MCF 10A (cell line): ENCODE results near the gene F11R. TPM values are rescaled to one million over a fixed set of nuclear protein-coding genes. Genes with fewer than 3 reads are reported as not detected.

Experiments used
- BruUV-seq: library from RNA; stranded (reverse); fragments of 400-500 nt; replicated peaks from 2 replicates; lab custom pipeline; 2021; lab: Mats Ljungman, UMichigan
- CTCF ChIA-PET: fragments of 300-600 bp; sonication (Branson Sonifier 250); formaldehyde crosslinking; extraction: SDS; loops from one replicate; lab custom pipeline; 2021; ENCODE audit warnings: antibody characterized with exemption, inconsistent platforms; lab: Yijun Ruan, JAX
- POLR2A ChIA-PET: fragments of 300-600, 350-650 bp; sonication (Branson Sonifier 250); formaldehyde crosslinking; extraction: SDS; loops from one replicate; lab custom pipeline; 2020; ENCODE audit warnings: antibody characterized with exemption, inconsistent platforms; lab: Yijun Ruan, JAX
- DNase-seq: peaks from one replicate; pipeline ENCODE4 v3.0.0-alpha.2; 2018; ENCODE audit not compliant: unreplicated experiment
- H3K27ac Mint-ChIP-seq: one replicate; pipeline ENCODE4 v1.8.0; 2022; ENCODE audit warnings: mild to moderate bottlenecking, low read depth, mixed read lengths; ENCODE audit not compliant: unreplicated experiment
- H3K27me3 Mint-ChIP-seq: one replicate; pipeline ENCODE4 v1.8.0; 2022; ENCODE audit warnings: mixed read lengths; ENCODE audit not compliant: insufficient read depth, unreplicated experiment
- H3K36me3 Mint-ChIP-seq: one replicate; pipeline ENCODE4 v1.8.0; 2022; ENCODE audit warnings: mild to moderate bottlenecking, moderate library complexity, mixed read lengths; ENCODE audit not compliant: insufficient read depth, unreplicated experiment
- H3K4me1 Mint-ChIP-seq: one replicate; pipeline ENCODE4 v1.8.0; 2022; ENCODE audit warnings: mixed read lengths; ENCODE audit not compliant: insufficient read depth, unreplicated experiment
- H3K4me3 Mint-ChIP-seq: one replicate; pipeline ENCODE4 v1.8.0; 2022; ENCODE audit warnings: mild to moderate bottlenecking, moderate library complexity, mixed read lengths; ENCODE audit not compliant: unreplicated experiment
- H3K9me3 Mint-ChIP-seq: one replicate; pipeline ENCODE4 v1.8.0; 2022; ENCODE audit warnings: mixed read lengths; ENCODE audit not compliant: unreplicated experiment
- CTCF ChIP-seq: fragments of 200-600 bp; IDR thresholded peaks from one replicate; pipeline ENCODE4 v1.8.0; 2022; ENCODE audit warnings: antibody characterized with exemption, mild to moderate bottlenecking; ENCODE audit not compliant: unreplicated experiment
- intact Hi-C: fragments of 100-400 bp; cut with micrococcal nuclease; formaldehyde crosslinking; loops from 2 replicates; pipeline ENCODE4 v1.14.1; 2022
- total RNA-seq: library from RNA; stranded (reverse); gene quantifications from 2 replicates; pipeline ENCODE4 v1.2.3, GENCODE V29; 2022

F11R gene
- total RNA-seq, 1 experiment from 2014 or later: 73.6 TPM

DNA sequence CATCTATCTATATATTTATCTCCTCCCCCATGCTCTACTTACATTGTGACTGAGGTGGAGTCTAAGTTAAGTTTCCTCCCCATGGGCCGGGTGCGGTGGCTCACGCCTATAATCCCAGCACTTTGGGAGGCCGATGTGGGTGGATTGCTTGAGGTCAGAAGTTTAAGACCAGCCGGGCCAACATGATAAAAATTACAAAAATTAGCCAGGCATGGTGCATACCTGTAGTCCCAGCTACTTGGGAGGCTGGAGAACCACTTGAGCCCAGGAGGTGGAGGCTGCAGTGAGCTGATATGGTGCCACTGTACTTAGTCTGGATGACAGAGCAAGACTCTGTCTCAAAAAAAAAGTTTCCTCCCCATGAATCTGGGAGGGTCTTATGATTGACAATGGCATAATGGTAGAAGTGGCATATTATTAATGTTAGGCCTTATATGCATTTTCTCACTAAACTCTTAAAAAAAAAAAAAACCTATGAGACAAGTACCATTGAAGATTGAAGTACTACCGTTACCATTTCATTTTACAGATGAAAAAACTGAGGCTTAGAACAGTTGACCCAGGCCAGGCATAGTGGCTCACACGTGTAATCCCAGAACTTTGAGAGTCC lies 11.2 kb downstream of the F11R start:
- Mint-ChIP-seq H3K4me1 (peaks cover 30% of the 10 kb centered on the region), H3K27ac (peak overlapping the region; percentile 25), H3K9me3 (no peaks in the 10 kb centered on the region), H3K27me3 (no peaks in the 10 kb centered on the region), H3K4me3 (no peak overlapping the region), H3K36me3 (peaks cover 31% of the 10 kb centered on the region)
- no TSS peak for BruUV-seq
- ChIA-PET POLR2A (interaction anchor here (0.7 to 7.5 kb wide), 5 partner anchors 9 to 71 kb away, joined by 3 to 74 read pairs (median 4); partner anchors contain the start of genes F11R and USF1), CTCF (interaction anchor here (0.6 to 4.2 kb wide), 5 partner anchors 9 to 107 kb away, joined by 3 to 34 read pairs (median 3); partner anchors contain the start of genes F11R and KLHDC9)
- no peak for DNase-seq
- intact Hi-C loops: no loop called here
- TF ChIP-seq CTCF: no peak

GRCh38 chr1:161008869-161009510 lies 12.0 kb downstream of the F11R start:
- TF ChIP-seq CTCF: no peak
- BruUV-seq: no TSS peak
- intact Hi-C loops: no loop called here
- Mint-ChIP-seq H3K9me3 (no peaks in the 10 kb centered on the region), H3K36me3 (peaks cover 33% of the 10 kb centered on the region), H3K4me1 (peaks cover 26% of the 10 kb centered on the region), H3K27ac (peak overlapping the region; percentile 25), H3K4me3 (no peak overlapping the region), H3K27me3 (no peaks in the 10 kb centered on the region)
- ChIA-PET CTCF (interaction anchor here (0.5 to 2.3 kb wide), 3 partner anchors 11 to 200 kb away, joined by 3 to 19 read pairs (median 3); partner anchors contain the start of gene F11R), POLR2A (interaction anchor here (0.6 to 7.5 kb wide), 5 partner anchors 12 to 134 kb away, joined by 3 to 74 read pairs (median 4); partner anchors contain the start of gene F11R)
- no peak for DNase-seq

GRCh38 chr1:161007369-161007768 lies 13.6 kb downstream of the F11R start:
- BruUV-seq: no TSS peak
- Mint-ChIP-seq H3K27ac (no peak overlapping the region), H3K4me1 (peaks cover 15% of the 10 kb centered on the region), H3K9me3 (no peaks in the 10 kb centered on the region), H3K27me3 (no peaks in the 10 kb centered on the region), H3K4me3 (no peak overlapping the region), H3K36me3 (peaks cover 29% of the 10 kb centered on the region)
- TF ChIP-seq CTCF: no peak
- CTCF ChIA-PET: interaction anchor here (0.6 to 2.3 kb wide), 9 partner anchors 9 to 674 kb away, joined by 3 to 19 read pairs (median 3); partner anchors contain the start of gene USF1
- intact Hi-C loops: no loop called here
- POLR2A ChIA-PET: interaction anchor here (1.0 to 7.5 kb wide), 2 partner anchors 11 to 14 kb away, joined by 4 to 74 read pairs; partner anchors contain the start of gene F11R
- DNase-seq: no peak

DNA sequence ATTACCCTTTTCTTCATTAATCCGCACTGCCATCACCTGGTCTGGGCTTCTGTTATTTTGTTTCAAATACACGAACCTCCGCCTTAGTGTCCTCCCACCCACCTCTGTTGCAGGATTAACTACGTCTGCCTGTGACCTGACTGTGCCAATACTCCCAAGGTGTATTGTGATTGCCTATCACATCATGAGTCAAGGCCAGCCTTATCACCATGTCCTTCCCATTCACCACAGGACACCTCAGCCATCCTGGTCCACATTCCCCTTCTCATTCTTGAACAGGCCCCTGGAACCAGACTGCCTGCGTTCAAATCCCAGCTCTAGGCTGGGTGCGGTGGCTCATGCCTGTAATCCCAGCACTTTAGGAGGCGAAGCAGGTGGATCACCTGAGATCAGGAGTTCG lies 14.4 kb downstream of the F11R start:
- POLR2A ChIA-PET: interaction anchor here (1.6 to 7.5 kb wide), 2 partner anchors 10 to 15 kb away, joined by 5 to 74 read pairs; partner anchors contain the start of gene F11R

More for the DNA sequence above, 14.4 kb downstream of the F11R start:
- no peak for DNase-seq
- CTCF ChIA-PET: interaction anchor here (0.6 to 3.4 kb wide), 8 partner anchors 9 to 176 kb away, joined by 3 to 19 read pairs (median 6); partner anchors contain the start of genes KLHDC9 and USF1
- H3K9me3 Mint-ChIP-seq: no peaks in the 10 kb centered on the region
- H3K36me3 Mint-ChIP-seq: peaks cover 28% of the 10 kb centered on the region
- no peak overlapping the region for H3K4me3 Mint-ChIP-seq
- intact Hi-C loops: no loop called here
- no peak for TF ChIP-seq CTCF
- H3K4me1 Mint-ChIP-seq: peaks cover 18% of the 10 kb centered on the region
- H3K27me3 Mint-ChIP-seq: no peaks in the 10 kb centered on the region
- no peak overlapping the region for H3K27ac Mint-ChIP-seq
- BruUV-seq: no TSS peak
